Adrenal gland (tissue), 5 donors: Measurements from ENCODE around the gene ARHGAP4.

Experiments used
- POLR2A ChIP-seq, 2 donors: fragments of 450-650 bp; IDR thresholded peaks; one replicate each; pipeline ENCODE4 v1.6.1; 2017; ENCODE audit warnings: antibody characterized with exemption in 2 of 2, mild to moderate bottlenecking in 2 of 2, moderate library complexity in 1 of 2
- TF ChIP-seq, protein P1 (sequence below), 6 experiments: fragments of 450-650 bp in 4 of 6; fragments of 200-600 bp in 2 of 6; sonication (generic) in 1 of 6; IDR thresholded peaks; 1 replicate in 5 of 6; 2 replicates in 1 of 6; pipeline versions ENCODE4 v1.5.1 to v1.8.0; 2016 to 2021; ENCODE audit warnings: antibody characterized with exemption in 6 of 6, mild to moderate bottlenecking in 2 of 6, moderate library complexity in 1 of 6
- donor health status: DM: no; HTN: no; CAD: no.

DNA sequence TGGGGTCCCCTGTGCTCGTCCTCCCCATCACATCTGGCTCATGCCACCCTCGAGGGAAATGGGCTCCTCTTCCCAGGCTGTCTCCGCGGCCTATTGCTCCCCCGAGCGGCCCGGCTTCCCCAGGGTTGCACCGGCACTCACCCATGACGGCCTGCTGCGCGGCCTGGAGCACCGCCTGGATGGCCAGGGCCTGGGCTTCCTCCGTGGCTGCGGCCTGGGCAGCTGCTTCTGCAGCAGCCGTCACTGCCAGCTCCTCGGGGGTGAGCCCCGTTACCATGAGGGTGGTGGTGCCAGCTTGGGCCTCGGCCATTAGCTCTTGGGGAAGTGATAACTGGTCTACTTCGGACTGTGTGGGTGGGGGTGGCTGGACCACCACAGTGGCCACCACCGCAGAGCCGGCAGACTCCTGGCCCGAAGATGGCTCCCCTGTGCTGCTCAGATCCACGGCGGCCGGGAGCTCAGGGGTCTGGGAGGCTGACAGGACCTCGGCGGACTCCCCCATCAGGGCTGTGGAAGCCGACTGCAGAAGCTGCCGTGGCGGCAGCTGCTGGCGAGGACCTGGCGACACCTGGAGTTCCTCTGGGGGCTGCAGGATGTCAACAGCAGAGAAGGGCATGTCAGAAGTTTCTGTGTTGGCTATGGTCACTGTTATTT, 26.4 kb upstream of the ARHGAP4 start:
- TF ChIP-seq, protein P1, sequence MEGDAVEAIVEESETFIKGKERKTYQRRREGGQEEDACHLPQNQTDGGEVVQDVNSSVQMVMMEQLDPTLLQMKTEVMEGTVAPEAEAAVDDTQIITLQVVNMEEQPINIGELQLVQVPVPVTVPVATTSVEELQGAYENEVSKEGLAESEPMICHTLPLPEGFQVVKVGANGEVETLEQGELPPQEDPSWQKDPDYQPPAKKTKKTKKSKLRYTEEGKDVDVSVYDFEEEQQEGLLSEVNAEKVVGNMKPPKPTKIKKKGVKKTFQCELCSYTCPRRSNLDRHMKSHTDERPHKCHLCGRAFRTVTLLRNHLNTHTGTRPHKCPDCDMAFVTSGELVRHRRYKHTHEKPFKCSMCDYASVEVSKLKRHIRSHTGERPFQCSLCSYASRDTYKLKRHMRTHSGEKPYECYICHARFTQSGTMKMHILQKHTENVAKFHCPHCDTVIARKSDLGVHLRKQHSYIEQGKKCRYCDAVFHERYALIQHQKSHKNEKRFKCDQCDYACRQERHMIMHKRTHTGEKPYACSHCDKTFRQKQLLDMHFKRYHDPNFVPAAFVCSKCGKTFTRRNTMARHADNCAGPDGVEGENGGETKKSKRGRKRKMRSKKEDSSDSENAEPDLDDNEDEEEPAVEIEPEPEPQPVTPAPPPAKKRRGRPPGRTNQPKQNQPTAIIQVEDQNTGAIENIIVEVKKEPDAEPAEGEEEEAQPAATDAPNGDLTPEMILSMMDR (IDR thresholded peaks at IDR 0.05), result no peak
- no peak for TF ChIP-seq POLR2A (IDR thresholded peaks at IDR 0.05)
